HuH-7.5 (cell line): ENCODE measurements around the gene NTN4.
"Not testable (repeated sequence)": the region's sequence is repeated elsewhere in the genome, so short reads cannot be mapped to it uniquely, and the experiment has no call there.

ENCODE experiments used
- DNase-seq: peaks from one replicate; pipeline ENCODE4 v3.0.0; 2011; ENCODE audit warnings: low spot score

The NTN4 gene

DNA sequence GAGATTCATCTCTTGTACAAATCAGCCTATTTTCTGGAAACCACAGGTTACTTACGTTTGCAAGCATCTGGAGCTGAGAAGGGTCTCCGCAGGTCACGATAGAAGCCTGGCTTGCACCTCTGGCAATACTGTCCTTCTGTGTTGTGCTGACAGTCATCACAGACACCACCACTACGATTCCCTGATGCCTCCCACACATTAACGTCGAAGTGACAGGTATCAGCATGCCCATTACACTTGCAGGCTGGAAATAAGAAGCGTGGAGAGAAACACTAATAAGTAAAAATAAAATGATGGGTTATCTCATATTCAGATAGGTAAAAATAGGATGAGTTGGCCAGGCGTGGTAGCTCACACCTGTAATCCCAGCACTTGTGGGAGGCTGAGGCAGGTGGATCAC, 80.2 kb downstream of the NTN4 start:
- no peak for DNase-seq

DNA sequence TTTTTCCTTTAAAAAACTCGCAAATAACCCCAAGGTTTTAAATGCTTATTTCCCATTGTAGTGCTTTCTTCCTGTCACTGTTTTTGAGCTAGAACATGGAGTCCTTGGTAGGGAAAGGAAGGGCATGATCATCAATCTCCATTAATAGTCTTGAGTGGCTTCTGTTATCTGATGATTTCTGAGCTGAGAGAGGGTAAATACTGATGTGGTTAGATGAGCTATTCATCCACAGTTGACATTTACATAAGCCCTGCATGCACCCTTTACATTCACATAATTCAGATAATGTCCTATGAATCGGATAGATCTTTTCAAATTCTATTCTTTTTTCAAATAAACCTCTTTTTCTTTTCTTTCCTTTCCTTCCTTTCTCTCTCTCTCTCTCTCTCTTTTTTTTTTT, 81.4 kb downstream of the NTN4 start:
- DNase-seq: no peak

DNA sequence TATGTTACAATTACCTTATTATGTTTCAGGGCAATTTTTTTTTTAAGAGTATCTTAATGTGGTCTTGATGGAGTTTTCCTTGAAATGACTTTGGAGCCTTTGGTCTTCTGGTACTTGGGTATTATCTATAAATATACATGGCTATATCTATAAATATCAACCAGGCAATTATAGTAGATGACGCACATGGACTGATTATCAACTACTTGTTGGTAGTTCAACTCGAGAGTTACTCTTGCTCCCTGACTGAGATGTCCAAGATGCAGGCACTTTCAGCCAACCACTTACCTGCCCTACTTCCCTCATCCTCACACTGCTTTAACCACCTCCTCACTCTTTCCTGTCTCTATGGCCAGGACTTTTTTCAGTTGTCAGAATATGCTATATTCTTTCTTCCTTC, 85.4 kb downstream of the NTN4 start:
- no peak for DNase-seq

DNA sequence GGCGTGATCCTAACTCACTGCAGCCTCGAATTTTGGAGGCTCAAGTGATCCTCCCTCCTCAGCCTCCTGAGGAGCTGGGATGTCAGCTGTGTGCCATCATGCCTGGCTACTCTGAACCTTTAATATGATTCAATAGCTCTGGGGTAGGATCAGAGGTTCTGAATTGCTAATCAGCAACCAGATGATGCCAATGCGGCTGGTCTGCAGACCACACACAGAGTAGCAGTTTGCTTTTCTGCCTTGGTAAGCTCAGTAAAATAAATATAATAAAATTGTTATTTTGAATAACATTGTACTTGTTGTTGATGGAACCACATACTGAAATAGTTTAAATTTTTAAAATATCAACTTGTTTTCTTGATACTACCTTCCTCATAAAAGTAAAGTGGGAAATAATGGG, 86.6 kb downstream of the NTN4 start:
- no peak for DNase-seq

DNA sequence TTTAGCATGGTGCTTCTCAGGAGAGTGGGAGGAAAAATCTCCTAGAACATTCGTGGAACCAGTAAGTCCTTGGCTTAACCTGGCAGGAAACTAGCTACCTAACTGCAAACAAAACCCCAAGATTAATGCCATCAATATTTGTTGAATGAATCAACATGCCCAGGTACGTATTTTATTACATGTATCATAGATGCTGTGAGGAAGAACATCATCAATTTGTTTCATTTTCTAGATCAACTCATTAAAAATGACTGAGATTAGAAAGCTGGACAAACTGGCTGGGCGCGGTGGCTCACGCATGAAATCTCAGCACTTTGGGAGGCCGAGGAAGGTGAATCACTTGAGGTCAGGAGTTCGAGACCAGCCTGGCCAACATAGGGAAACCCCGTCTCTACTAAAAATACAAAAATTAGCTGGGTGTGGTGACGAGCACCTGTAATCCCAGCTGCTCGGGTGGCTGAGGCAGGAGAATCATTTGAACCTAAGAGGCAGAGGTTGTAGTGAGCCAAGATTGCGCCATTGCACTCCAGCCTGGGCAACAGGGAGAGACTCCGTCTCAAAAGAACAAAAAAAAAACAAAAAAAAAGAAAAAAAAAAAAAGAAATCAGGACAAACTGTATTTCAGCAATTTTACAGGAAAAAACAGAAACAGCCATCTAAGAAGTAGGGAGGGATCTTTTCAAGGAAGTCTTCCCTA, 88.7 kb downstream of the NTN4 start:
- no peak for DNase-seq

DNA sequence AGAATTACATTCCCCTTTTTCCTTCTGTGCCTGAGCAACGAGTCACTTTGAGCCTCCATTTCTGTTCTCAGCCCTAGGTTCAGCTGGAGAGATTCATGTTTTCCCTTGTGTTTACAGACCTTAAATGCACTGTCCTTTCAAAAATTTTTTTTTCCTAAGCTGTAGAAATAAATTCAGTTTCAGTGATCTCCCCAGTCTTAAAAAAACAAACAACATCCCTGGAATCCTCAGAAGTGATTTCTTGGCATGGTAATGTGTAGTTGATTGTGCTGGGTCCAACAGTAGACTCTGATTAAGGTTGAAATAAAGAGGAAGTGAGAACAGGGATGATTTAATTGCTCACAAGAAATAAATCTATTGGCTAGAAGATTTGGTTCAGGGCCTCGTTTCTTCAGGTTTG, 89.3 kb downstream of the NTN4 start:
- DNase-seq: no peak

DNA sequence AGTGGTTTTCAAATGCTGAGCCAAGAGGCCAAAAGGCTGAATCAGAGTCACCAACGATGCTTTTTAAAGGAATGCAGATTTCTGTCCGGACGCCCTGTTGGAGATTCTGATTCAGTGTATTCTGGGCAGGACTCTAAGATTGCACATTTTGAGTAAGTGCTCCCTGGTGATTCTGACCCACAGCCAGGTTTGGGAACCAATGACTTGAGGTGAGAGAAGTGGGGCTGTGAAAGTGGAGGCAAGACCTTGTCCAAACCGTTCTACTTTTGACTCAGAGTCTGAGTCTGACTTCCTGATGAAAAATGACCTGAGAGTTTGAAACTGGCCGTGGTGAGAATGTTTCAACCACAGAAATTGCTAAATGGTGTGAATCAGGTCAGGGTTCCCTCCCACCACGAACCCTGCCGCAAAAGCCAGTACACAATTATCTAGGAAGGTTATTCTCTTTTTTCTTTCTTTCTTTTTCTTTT, 90.2 kb downstream of the NTN4 start:
- no peak for DNase-seq

DNA sequence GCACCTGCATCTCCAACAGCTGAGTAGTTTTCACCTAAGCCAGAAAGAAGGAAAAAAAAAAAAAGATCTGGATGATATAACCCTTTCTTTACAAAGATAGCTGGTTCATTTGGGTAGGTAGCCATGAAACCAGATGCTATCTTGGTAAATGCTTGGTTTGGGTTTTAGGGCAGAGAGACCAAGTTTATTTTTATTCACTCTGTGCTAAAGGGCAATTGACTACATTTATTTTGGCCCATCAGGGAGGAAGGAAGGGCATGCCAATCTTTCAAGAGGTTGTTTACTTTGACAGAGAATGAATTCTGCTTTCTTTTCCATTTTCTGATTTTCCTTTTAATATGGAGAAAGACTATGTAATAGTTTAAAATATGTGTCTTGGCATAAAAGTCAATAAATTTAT, 91.0 kb downstream of the NTN4 start:
- no peak for DNase-seq

DNA sequence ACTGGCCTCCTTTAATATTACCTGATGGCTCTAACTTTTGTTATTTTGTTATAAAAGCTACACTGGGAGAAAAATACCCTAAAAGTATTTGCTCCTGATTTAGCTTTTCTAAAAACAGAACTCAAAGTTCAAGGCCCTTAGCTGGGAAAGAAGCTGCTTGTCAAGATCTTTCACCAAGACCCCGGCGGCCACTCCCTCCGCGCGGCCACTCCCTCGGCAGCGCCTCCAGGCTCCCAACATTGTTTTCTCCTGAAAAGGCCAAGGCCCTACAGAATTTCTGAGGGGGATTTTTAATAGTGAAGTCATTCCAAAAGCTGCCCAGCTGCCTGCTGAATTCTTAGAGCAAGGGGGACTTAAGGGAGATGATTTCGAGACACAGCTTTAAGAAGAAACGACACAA, 96.4 kb downstream of the NTN4 start:
- no peak for DNase-seq

DNA sequence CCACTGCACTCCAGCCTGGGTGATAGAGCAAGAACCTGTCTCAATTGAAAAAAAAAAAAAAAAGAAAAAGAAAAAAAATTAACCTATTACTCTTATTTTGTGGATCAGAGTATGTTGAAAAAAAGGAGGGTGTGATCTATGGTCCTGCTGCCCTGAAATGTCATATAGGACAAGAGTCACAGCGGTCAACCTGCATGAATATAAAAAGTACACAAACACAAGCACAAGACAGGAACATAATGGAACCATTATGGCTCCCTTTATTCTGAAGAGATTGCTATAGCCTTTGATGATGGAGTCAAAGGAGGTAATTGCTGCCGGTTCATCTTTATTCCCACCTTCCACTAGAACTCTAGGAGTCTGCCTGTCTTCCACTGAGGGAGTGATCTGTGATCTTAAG, 96.9 kb downstream of the NTN4 start:
- DNase-seq: no peak

DNA sequence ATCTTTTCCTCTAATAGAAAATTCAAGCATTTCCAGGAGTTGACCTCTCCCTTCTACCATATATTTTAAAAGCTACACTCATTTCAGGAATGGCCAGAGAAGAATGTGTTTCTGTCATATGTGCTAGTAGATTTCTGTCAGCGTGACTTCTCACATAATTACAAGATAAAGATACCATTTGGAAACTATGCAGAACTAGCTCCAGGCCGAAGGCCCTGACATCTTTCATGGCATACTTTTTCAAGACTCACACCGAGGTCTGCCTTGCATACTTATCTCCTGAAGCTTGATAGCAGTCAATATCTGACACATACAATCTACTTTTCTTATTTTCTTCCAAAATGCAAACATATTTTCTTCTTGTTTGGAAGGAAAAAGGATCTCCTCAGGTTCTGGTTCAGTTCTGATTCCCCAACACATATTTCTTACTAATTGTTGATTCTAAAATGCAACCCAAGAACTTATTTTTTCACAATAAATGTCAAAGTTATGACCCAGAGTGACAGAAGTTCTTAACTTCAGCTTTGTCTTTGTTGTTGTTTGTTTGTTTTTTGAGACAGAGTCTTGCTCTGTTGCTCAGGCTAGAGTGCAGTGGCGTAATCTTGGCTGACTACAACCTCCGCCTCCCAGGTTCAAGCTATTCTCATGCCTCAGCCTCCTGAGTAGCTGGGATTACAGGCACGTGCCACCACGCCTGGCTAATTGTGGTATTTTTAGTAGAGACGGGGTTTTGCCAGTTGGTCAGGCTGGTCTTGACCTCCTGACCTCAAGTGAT, 99.5 kb downstream of the NTN4 start:
- no peak for DNase-seq

DNA sequence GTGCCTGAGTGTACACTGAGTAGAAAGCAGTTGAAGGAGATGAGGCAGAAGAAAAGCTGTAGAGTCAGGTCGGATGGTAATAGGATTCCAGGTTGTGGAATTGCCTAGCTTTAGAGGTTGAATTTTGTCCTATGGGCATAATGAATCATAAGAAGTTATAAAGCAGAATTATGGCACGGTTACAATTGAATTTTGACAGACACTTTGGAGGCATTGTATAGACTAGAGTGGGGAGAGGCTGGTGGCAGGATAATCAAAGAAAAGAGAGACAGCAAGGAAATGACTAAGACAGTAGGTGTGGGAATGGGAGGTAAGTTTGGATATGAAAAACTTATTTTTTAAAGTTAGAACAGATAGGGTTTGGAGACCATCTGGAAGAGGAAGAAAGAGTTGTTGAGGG, 102.6 kb downstream of the NTN4 start:
- no peak for DNase-seq

DNA sequence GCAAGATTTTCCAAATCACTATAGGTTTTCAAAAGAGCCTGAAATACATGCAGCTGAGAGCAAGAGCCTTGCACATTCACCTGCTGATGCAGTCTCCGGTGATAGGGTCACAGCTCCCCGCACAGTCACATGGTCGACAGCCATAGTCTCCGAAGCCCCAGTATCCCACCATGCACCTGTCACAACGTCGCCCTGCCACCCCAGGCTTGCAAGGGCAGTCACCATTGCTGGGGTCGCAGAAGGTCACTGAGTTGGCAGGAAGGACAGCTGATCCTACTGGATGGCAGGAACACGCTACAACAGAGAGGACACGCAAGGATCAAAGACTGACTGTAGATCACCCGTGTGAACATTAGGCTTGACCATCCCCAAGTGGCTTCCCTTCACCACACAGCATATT, 107.1 kb downstream of the NTN4 start:
- DNase-seq: no peak

DNA sequence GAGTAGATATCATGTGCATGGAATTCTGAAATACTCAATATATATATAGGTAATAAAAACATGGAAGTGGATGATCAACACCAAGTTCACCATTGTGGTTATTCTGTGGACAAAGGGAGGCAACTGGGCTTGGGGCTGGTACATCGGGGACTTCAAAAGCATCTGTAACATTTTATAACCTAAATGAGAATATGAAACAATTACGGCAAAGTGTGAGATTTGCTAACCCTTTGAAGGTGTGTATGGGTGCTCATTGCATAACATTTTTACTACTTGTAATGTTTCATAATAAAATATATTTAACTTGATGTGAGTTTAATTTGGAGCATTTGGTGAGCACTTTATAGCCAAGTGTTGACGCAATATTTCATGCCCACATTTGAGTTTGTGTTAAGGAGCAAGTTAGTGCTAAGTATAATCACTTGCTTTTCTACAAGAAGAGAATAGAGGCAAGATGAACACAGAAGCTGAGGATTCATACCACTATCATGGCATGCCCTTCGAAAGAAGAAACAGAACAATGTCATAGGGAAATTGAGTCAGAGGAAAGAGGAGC, 109.3 kb downstream of the NTN4 start:
- no peak for DNase-seq

DNA sequence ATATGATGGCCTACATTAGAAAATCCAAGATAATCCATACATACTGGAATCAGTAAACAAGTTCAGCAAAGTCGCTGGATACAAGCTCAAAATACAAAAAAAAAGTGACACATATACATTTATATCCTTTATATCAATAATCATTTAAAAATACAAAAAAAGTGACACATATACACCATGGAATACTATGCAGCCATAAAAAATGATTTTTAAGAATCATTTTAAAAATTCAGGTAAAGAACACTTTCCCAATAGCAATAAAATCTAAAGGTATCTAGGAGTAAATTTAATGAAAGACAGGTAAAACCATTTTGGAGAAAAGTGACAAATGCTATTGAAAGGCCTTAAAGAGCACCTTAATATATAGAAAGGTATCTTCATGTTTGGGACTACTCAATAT, 111.9 kb downstream of the NTN4 start:
- DNase-seq: no peak

DNA sequence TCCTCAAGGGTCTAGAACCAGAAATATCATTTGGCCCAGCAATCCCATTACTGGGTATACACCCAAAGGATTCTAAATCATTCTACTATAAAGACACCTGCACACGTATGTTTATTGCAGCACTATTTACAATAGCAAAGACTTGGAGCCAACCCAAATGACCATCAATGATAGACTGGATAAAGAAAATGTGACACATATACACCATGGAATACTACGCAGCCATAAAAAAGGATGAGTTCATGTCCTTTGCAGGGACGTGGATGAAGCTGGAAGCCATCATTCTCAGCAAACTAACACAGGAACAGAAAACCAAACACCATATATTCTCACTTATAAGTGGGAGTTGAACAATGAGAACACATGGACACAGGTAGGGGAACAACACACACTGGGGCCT, 112.8 kb downstream of the NTN4 start:
- DNase-seq: not testable (repeated sequence)

DNA sequence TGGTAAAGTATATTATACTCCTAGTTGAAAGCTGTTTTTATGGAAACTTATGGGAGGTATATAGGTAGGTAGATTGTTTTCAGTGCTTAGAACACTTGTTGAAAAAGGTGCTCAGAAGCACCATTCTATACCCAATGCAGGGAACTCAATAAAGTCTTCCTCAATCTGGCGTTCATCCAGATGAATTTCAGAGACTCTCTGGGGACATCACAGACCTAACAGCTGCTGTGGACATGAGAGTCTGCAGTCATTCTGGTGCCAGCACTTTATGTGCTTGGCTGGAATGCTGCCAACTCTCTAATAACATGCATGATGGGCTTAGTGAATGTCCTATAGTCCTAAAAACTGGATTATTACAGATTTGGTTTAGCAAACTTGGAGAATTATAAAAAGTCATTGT, 115.9 kb downstream of the NTN4 start:
- no peak for DNase-seq

DNA sequence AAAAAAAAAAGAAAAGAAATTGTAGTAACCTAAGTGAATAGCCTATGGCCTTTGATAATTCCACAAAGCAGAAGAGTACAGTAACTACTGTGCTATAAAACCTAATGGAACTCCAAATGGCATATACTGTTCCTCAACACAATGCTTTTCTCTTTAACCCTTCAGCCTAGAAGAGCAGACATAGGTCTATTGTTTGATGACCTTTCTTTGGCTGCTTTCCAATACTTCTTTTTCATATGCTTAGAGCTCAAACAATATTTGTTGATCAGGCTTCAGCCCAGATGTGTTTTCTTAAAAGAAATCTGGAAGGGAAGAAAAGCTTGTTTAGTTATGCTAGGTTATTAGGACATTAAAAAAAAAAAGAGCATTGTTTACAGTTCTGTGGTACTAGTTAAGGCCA, 116.4 kb downstream of the NTN4 start:
- DNase-seq: no peak

DNA sequence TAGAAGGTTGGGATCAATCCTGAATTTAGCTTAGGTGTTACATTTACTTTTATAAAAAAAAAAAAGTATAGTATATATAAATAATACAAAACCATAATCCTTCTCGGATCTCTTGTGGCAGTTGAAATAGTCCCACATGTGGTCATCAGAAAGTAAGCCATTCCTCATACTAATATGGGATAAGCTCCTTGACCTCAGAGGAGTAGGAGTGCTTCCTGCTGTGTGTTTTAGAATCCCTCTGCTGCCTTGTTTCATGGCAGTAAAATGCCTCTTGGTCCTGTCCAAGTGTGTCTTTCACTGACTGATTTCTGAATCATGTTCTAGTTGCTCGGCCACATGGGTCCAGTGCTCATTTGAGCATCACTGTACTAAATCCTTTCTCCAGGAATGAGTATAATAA, 117.0 kb downstream of the NTN4 start:
- no peak for DNase-seq

DNA sequence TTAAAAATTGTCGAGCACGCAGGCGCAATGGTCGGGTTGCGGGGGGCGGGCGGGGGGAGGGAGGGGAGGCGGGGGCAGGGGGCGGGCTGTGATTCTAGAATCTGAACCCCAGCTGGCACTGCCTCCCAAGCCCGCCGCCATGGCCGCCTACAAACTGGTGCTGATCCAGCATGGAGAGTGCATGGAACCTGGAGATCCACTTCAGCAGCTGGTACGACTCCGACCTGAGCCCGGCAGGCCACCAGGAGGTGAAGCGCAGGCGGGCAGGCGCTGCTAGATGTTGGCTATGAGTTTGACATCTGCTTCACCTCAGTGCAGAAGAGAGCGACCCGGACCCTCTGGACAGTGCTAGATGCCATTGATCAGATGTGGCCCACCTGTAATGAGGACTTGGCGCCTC, 118.4 kb downstream of the NTN4 start:
- DNase-seq: no peak

DNA sequence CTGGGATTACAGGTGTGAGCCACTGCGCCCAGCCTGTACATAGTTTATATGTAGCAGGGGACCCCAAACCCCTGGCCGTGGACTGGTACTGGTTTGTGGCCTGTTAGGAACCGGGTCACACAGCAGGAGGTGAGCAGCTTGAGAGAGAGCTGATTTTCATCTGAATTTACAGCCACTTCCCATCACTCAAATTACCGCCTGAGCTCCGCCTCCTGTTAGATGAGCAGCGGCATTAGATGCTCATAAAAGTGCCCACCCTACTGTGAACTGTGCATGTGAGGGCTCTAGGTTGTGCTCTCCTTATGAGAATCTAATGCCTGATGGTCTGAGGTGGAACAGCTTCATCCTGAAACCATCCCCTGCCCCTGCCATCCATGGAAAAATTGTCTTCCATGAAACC, 119.3 kb downstream of the NTN4 start:
- DNase-seq: no peak

DNA sequence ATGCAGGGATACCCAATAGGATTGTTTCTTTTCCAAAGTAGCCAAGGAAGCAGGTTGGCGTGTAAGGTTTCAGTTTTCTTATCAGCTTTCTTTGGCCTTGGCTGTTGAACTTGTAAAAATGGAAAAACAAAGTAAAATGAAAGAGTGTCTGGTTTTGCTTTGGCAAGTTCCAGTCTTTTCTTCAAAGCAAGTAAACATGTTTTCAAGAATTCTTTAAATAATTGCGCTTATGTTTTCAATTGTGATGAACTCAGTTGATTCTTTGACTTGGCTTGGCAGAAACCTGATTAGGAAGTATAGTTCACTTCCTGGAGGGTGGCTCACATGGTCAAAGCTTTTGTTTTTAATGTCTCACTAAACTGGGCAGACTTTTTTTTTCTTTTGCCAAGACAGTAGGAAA, 127.0 kb downstream of the NTN4 start:
- DNase-seq: no peak

DNA sequence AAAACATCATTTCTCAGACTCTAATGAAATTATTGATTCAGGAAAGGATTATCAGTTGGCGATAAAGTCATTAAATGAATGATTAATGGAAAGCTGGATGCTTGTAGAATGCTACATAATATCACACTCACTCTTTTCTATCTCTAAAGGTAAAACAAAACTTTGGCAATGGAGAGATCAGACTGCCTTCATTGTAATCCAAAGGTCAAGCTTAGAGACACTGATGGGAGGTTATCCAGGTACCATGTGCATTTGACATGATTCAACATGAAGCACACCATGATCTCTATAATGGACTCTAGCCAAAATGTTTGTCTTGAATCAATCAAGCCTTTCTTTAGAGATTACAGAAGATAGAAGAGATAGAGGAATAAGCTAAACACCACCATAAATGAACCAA, 129.2 kb downstream of the NTN4 start:
- DNase-seq: no peak

DNA sequence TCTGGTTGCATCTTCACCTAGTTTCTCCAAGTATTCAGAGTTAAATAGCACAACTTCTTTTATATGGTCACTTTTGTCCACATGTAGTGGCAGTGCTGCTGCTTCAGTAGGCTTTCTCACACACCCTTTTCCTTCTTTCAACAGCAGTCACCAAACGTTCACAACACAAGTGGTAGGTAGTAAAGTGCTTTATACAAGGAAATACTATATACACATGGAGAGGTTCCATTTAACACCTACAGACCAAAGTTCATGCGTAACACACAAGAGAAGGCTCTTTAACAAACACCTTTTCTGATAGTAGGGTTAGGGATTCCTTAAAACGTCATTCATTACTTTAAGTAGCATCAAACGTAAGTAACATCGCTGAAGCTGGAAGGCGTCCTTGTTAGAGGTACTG, 132.2 kb downstream of the NTN4 start:
- no peak for DNase-seq
